ENCODE measurements around the gene GRK5. TPM values are rescaled to one million over a fixed set of nuclear protein-coding genes. Genes with fewer than 3 reads are reported as not detected.

The GRK5 gene
- total RNA-seq, 4 donors from 2014 or later = 6.0 to 111 (median 9.5) TPM

- in situ Hi-C loops (cut with MboI; ENCODE audit: low pct_ligation_motif_present in 1 of 4, low pct_unique_long_range_greater_than_20kb in 1 of 4, low sequenced_read_pairs in 3 of 4) = no loop called here
- Histone ChIP-seq H3K9me3 (no peaks in the 10 kb centered on the region), H3K4me3 (no peak overlapping the region), H3K27ac (peak overlapping the region; percentile 13 to 61 (median 38)), H3K4me1 (peaks cover 3 to 20% (median 15%) of the 10 kb centered on the region in 4 donors), H3K27me3 (no peaks in the 10 kb centered on the region), H3K36me3 (no peaks in the 10 kb centered on the region)
- TF ChIP-seq EP300 (IDR thresholded peaks at IDR 0.05; ENCODE audit: low read depth) (no peak), POLR2A (IDR thresholded peaks at IDR 0.05) (no peak), CTCF (IDR thresholded peaks at IDR 0.05) (no peak), POLR2AphosphoS5 (IDR thresholded peaks at IDR 0.05) (no peak)
- 74 to 100% methylated on average over 2 to 15 of the region's 15 CpGs for WGBS, 2 donors (ENCODE audit: low coverage in 1 of 2)
- intact Hi-C loops (cut with DNase I; ENCODE audit: low total_unique reads) = no loop called here
- DNase-seq = no peak
These were observed 141.3 kb downstream of the GRK5 start for GRCh38 chr10:119348516-119349240.

- H3K27ac ChIP-seq = peak overlapping the region; percentile 13 to 61 (median 38)
- no peak overlapping the region for H3K4me3 ChIP-seq
- H3K4me1 ChIP-seq = peaks cover 3 to 20% (median 15%) of the 10 kb centered on the region in 4 donors
- H3K27me3 ChIP-seq = no peaks in the 10 kb centered on the region
- H3K9me3 ChIP-seq = no peaks in the 10 kb centered on the region
- no peak for TF ChIP-seq CTCF (IDR thresholded peaks at IDR 0.05)
- TF ChIP-seq EP300 (IDR thresholded peaks at IDR 0.05; ENCODE audit: low read depth) = no peak
- no peak for TF ChIP-seq POLR2AphosphoS5 (IDR thresholded peaks at IDR 0.05)
- TF ChIP-seq POLR2A (IDR thresholded peaks at IDR 0.05) = no peak
- intact Hi-C loops (cut with DNase I; ENCODE audit: low total_unique reads) (no loop called here), in situ Hi-C loops (cut with MboI; ENCODE audit: low pct_ligation_motif_present in 1 of 4, low pct_unique_long_range_greater_than_20kb in 1 of 4, low sequenced_read_pairs in 3 of 4) (no loop called here)
- DNase-seq = no peak
- no peaks in the 10 kb centered on the region for H3K36me3 ChIP-seq
- WGBS, 2 donors (ENCODE audit: low coverage in 1 of 2) = 79% methylated on average over 5 of the region's 5 CpGs; no CpG with 5 or more reads in 1 of the 2 donors
These were observed 142.0 kb downstream of the GRK5 start for GRCh38 chr10:119349341-119349740.

- Histone ChIP-seq H3K4me3 (no peak overlapping the region), H3K9me3 (no peaks in the 10 kb centered on the region), H3K4me1 (peaks cover 3 to 20% (median 15%) of the 10 kb centered on the region in 4 donors), H3K27ac (peak overlapping the region in 3 of 4 donors; percentile 3 to 61 (median 28)), H3K27me3 (no peaks in the 10 kb centered on the region), H3K36me3 (no peaks in the 10 kb centered on the region)
- TF ChIP-seq CTCF (IDR thresholded peaks at IDR 0.05) (no peak), EP300 (IDR thresholded peaks at IDR 0.05; ENCODE audit: low read depth) (no peak), POLR2AphosphoS5 (IDR thresholded peaks at IDR 0.05) (no peak)
- in situ Hi-C loops (cut with MboI; ENCODE audit: low pct_ligation_motif_present in 1 of 4, low pct_unique_long_range_greater_than_20kb in 1 of 4, low sequenced_read_pairs in 3 of 4) (no loop called here), intact Hi-C loops (cut with DNase I; ENCODE audit: low total_unique reads) (no loop called here)
- no peak for DNase-seq
- 63 to 84% methylated on average over 1 to 9 of the region's 9 CpGs for WGBS, 2 donors (ENCODE audit: low coverage in 1 of 2)
These were observed 142.6 kb downstream of the GRK5 start for GRCh38 chr10:119349937-119350501.

GRCh38 chr10:119350502-119351097 is 143.2 kb downstream of the GRK5 start:
- TF ChIP-seq POLR2A (IDR thresholded peaks at IDR 0.05) (no peak), CTCF (IDR thresholded peaks at IDR 0.05) (no peak), EP300 (IDR thresholded peaks at IDR 0.05; ENCODE audit: low read depth) (no peak), POLR2AphosphoS5 (IDR thresholded peaks at IDR 0.05) (no peak)
- WGBS, 2 donors (ENCODE audit: low coverage in 1 of 2) = 55 to 70% methylated on average over 5 to 8 of the region's 8 CpGs
- intact Hi-C loops (cut with DNase I; ENCODE audit: low total_unique reads) (no loop called here), in situ Hi-C loops (cut with MboI; ENCODE audit: low pct_ligation_motif_present in 1 of 4, low pct_unique_long_range_greater_than_20kb in 1 of 4, low sequenced_read_pairs in 3 of 4) (no loop called here)
- Histone ChIP-seq H3K27me3 (no peaks in the 10 kb centered on the region), H3K4me3 (no peak overlapping the region), H3K27ac (peak overlapping the region in 3 of 4 donors; percentile 3 to 61 (median 10)), H3K9me3 (peaks cover under 1 to 2% of the 10 kb centered on the region in 2 donors), H3K4me1 (peaks cover 3 to 20% (median 15%) of the 10 kb centered on the region in 4 donors), H3K36me3 (no peaks in the 10 kb centered on the region)
- DNase-seq = no peak
